Keratinocyte (primary cell): ENCODE results near the gene NRSN1.

Source experiments
- CTCF ChIP-seq, 3 experiments: IDR thresholded peaks in 1 of 3; conservative IDR thresholded peaks in 1 of 3; optimal IDR thresholded peaks in 1 of 3; 2 replicates in 2 of 3; 3 replicates in 1 of 3; pipeline versions ENCODE3 to v1.5.1; 2011; ENCODE audit warnings: low read length in 3 of 3, mild to moderate bottlenecking in 3 of 3, moderate library complexity in 2 of 3, control low read depth in 1 of 3, inconsistent platforms in 1 of 3; ENCODE audit not compliant: insufficient read depth in 2 of 3; ENCODE audit errors: extremely low read depth in 1 of 3
- EZH2 ChIP-seq: IDR thresholded peaks from one replicate; pipeline ENCODE4 v1.6.1; 2012; ENCODE audit warnings: inconsistent platforms, mild to moderate bottlenecking, low read length, moderate library complexity

GRCh38 chr6:24154121-24154520 lies 28.1 kb downstream of the NRSN1 start:
- TF ChIP-seq CTCF (optimal IDR thresholded peaks at IDR 0.05 in 1 of 3, IDR thresholded peaks at IDR 0.05 in 1 of 3, conservative IDR thresholded peaks at IDR 0.05 in 1 of 3; ENCODE audit: extremely low read depth in 1 of 3, insufficient read depth in 2 of 3, low read length in 3 of 3) (no peak), EZH2 (no peak)
